ENCODE measurements around the gene LIMK1. TPM values are rescaled to one million over a fixed set of nuclear protein-coding genes. Genes with fewer than 3 reads are reported as not detected.

Gene LIMK1
- total RNA-seq, 3 donors from 2014 or later, result 17.9 to 22.1 (median 19.3) TPM

GRCh38 chr7:74087791-74088453, 4.3 kb downstream of the LIMK1 start:
- H3K9me3 Mint-ChIP-seq, result no peaks in the 10 kb centered on the region
- ATAC-seq (no peak), DNase-seq (no peak)
- no peaks in the 10 kb centered on the region for H3K27me3 Mint-ChIP-seq (ENCODE audit: low read depth)
- peaks cover 2% of the 10 kb centered on the region for H3K36me3 Mint-ChIP-seq (ENCODE audit: insufficient read depth)
- H3K4me1 Mint-ChIP-seq (ENCODE audit: low read depth), result peaks cover 12% of the 10 kb centered on the region
- no peak overlapping the region for H3K4me3 Mint-ChIP-seq

- no peak for DNase-seq
- H3K4me1 Mint-ChIP-seq (ENCODE audit: low read depth), result peaks cover 18% of the 10 kb centered on the region
- no peak for ATAC-seq
- H3K4me3 Mint-ChIP-seq, result no peak overlapping the region
- peaks cover 2% of the 10 kb centered on the region for H3K36me3 Mint-ChIP-seq (ENCODE audit: insufficient read depth)
- H3K27me3 Mint-ChIP-seq (ENCODE audit: low read depth), result no peaks in the 10 kb centered on the region
- no peaks in the 10 kb centered on the region for H3K9me3 Mint-ChIP-seq
These were observed 8.8 kb downstream of the LIMK1 start for GRCh38 chr7:74092321-74092963.

- H3K36me3 Mint-ChIP-seq (ENCODE audit: insufficient read depth), result peaks cover 6% of the 10 kb centered on the region
- H3K27me3 Mint-ChIP-seq (ENCODE audit: low read depth), result no peaks in the 10 kb centered on the region
- no peak overlapping the region for H3K4me3 Mint-ChIP-seq
- H3K4me1 Mint-ChIP-seq (ENCODE audit: low read depth), result peaks cover 18% of the 10 kb centered on the region
- ATAC-seq (no peak), DNase-seq (no peak)
- no peaks in the 10 kb centered on the region for H3K9me3 Mint-ChIP-seq
These were observed 9.4 kb downstream of the LIMK1 start for GRCh38 chr7:74092964-74093471.

GRCh38 chr7:74093671-74094223, 10.1 kb downstream of the LIMK1 start:
- Mint-ChIP-seq H3K4me3 (peak overlapping the region; percentile 80), H3K36me3 (ENCODE audit: insufficient read depth) (peaks cover 10% of the 10 kb centered on the region), H3K4me1 (ENCODE audit: low read depth) (peaks cover 18% of the 10 kb centered on the region), H3K27me3 (ENCODE audit: low read depth) (no peaks in the 10 kb centered on the region), H3K9me3 (no peaks in the 10 kb centered on the region)
- no peak for DNase-seq
- ATAC-seq, result peak; percentile 12 to 22

- peak; percentile 70 for DNase-seq
- Mint-ChIP-seq H3K4me3 (peak overlapping the region; percentile 80), H3K9me3 (no peaks in the 10 kb centered on the region), H3K27me3 (ENCODE audit: low read depth) (no peaks in the 10 kb centered on the region), H3K36me3 (ENCODE audit: insufficient read depth) (peaks cover 12% of the 10 kb centered on the region), H3K4me1 (ENCODE audit: low read depth) (peaks cover 18% of the 10 kb centered on the region)
- ATAC-seq, result peak; percentile 89 to 90
These were observed 10.9 kb downstream of the LIMK1 start for GRCh38 chr7:74094224-74095101.

GRCh38 chr7:74095135-74095534, 11.5 kb downstream of the LIMK1 start:
- H3K4me3 Mint-ChIP-seq, result peak overlapping the region; percentile 80
- DNase-seq, result no peak
- H3K36me3 Mint-ChIP-seq (ENCODE audit: insufficient read depth), result peaks cover 11% of the 10 kb centered on the region
- no peak for ATAC-seq
- peaks cover 15% of the 10 kb centered on the region for H3K4me1 Mint-ChIP-seq (ENCODE audit: low read depth)
- H3K27me3 Mint-ChIP-seq (ENCODE audit: low read depth), result no peaks in the 10 kb centered on the region
- no peaks in the 10 kb centered on the region for H3K9me3 Mint-ChIP-seq

GRCh38 chr7:74097937-74098614, 14.5 kb downstream of the LIMK1 start:
- Mint-ChIP-seq H3K36me3 (ENCODE audit: insufficient read depth) (peaks cover 11% of the 10 kb centered on the region), H3K4me1 (ENCODE audit: low read depth) (peaks cover 15% of the 10 kb centered on the region), H3K4me3 (no peak overlapping the region), H3K27me3 (ENCODE audit: low read depth) (no peaks in the 10 kb centered on the region), H3K9me3 (no peaks in the 10 kb centered on the region)
- DNase-seq (no peak), ATAC-seq (no peak)

- DNase-seq (no peak), ATAC-seq (no peak)
- peaks cover 15% of the 10 kb centered on the region for H3K36me3 Mint-ChIP-seq (ENCODE audit: insufficient read depth)
- H3K4me1 Mint-ChIP-seq (ENCODE audit: low read depth), result peaks cover 10% of the 10 kb centered on the region
- no peak overlapping the region for H3K4me3 Mint-ChIP-seq
- H3K27me3 Mint-ChIP-seq (ENCODE audit: low read depth), result no peaks in the 10 kb centered on the region
- H3K9me3 Mint-ChIP-seq, result no peaks in the 10 kb centered on the region
These were observed 15.4 kb downstream of the LIMK1 start for GRCh38 chr7:74099031-74099430.

- Mint-ChIP-seq H3K4me1 (ENCODE audit: low read depth) (no peaks in the 10 kb centered on the region), H3K36me3 (ENCODE audit: insufficient read depth) (peaks cover 15% of the 10 kb centered on the region), H3K27me3 (ENCODE audit: low read depth) (no peaks in the 10 kb centered on the region), H3K4me3 (no peak overlapping the region), H3K9me3 (no peaks in the 10 kb centered on the region)
- ATAC-seq, result no peak
- no peak for DNase-seq
These were observed 17.6 kb downstream of the LIMK1 start for GRCh38 chr7:74101061-74101681.

- H3K27me3 Mint-ChIP-seq (ENCODE audit: low read depth), result no peaks in the 10 kb centered on the region
- no peaks in the 10 kb centered on the region for H3K4me1 Mint-ChIP-seq (ENCODE audit: low read depth)
- no peak overlapping the region for H3K4me3 Mint-ChIP-seq
- no peaks in the 10 kb centered on the region for H3K9me3 Mint-ChIP-seq
- DNase-seq, result no peak
- peaks cover 11% of the 10 kb centered on the region for H3K36me3 Mint-ChIP-seq (ENCODE audit: insufficient read depth)
- no peak for ATAC-seq
These were observed 19.7 kb downstream of the LIMK1 start for GRCh38 chr7:74103219-74103772.

GRCh38 chr7:74104702-74105101, 21.1 kb downstream of the LIMK1 start:
- H3K27me3 Mint-ChIP-seq (ENCODE audit: low read depth), result no peaks in the 10 kb centered on the region
- H3K4me1 Mint-ChIP-seq (ENCODE audit: low read depth), result no peaks in the 10 kb centered on the region
- H3K36me3 Mint-ChIP-seq (ENCODE audit: insufficient read depth), result peaks cover 8% of the 10 kb centered on the region
- DNase-seq, result no peak
- no peak overlapping the region for H3K4me3 Mint-ChIP-seq
- no peaks in the 10 kb centered on the region for H3K9me3 Mint-ChIP-seq
- ATAC-seq, result no peak

- Mint-ChIP-seq H3K27me3 (ENCODE audit: low read depth) (no peaks in the 10 kb centered on the region), H3K9me3 (no peaks in the 10 kb centered on the region), H3K36me3 (ENCODE audit: insufficient read depth) (peaks cover 8% of the 10 kb centered on the region), H3K4me3 (no peak overlapping the region), H3K4me1 (ENCODE audit: low read depth) (no peaks in the 10 kb centered on the region)
- ATAC-seq (no peak), DNase-seq (no peak)
These were observed 22.4 kb downstream of the LIMK1 start for GRCh38 chr7:74105992-74106391.

- Mint-ChIP-seq H3K9me3 (no peaks in the 10 kb centered on the region), H3K27me3 (ENCODE audit: low read depth) (no peaks in the 10 kb centered on the region), H3K4me3 (no peak overlapping the region), H3K4me1 (ENCODE audit: low read depth) (no peaks in the 10 kb centered on the region), H3K36me3 (ENCODE audit: insufficient read depth) (peaks cover 8% of the 10 kb centered on the region)
- no peak for DNase-seq
- no peak for ATAC-seq
These were observed 23.2 kb downstream of the LIMK1 start for GRCh38 chr7:74106846-74107245.

Measured in activated T-cell treated with anti-CD3 and anti-CD28 coated beads, Interleukin-2, amount 50 U/mL, for 4 hours (primary cell).